ENCODE results near the gene TAS1R2. TPM values are rescaled to one million over a fixed set of nuclear protein-coding genes. Genes with fewer than 3 reads are reported as not detected.
"Not testable (repeated sequence)": the region's sequence is repeated elsewhere in the genome, so short reads cannot be mapped to it uniquely, and the experiment has no call there.

Gene TAS1R2
- total RNA-seq, 3 donors from 2014 or later (not counting 1 experiment from before 2014, with no cell fraction given), result not detected

DNA sequence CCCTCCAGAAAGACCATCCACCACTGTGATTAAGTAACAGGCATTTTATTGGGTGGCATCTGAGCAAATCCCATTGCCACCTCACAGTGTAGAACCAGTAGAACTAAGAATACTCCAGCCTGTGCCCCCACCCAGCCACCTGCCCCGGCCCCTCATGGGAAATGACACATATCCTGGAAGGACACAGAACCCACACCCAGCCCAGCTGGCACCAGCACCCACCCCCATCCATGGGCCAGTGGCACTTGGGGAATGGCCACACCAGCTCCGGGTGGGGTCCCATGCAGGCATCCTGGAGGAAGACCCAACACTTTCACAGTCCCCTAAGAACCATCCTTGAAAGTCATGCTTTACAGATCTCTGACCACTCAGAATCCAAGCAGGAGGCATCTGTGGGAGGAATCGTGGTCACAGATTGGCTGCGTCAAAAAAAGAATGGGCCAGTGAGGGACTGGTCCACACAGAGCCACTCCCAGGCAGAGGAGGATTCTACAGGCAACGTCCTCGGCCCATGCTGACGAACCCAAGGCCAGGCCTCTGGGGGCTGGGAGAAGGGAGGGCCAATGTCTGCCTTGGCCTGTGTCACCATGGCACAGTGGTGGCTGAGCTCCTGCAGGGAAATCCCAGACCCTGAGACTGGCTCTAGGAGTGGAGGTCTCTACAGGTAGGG is 12.1 kb upstream of the TAS1R2 start:
- no peaks in the 10 kb centered on the region for H3K9me3 ChIP-seq (ENCODE audit: control insufficient read depth, insufficient read depth, low read length)
- H3K27ac Mint-ChIP-seq, result no peak overlapping the region
- no peaks in the 10 kb centered on the region for H3K36me3 Mint-ChIP-seq
- H3K4me3 Mint-ChIP-seq, result no peak overlapping the region
- H3K27me3 Mint-ChIP-seq (ENCODE audit: low read depth in 2 of 2), result peaks cover 2 to 4% of the 10 kb centered on the region in 2 donors
- H3K4me3 ChIP-seq (ENCODE audit: low read length), result no peak overlapping the region
- no peaks in the 10 kb centered on the region for H3K4me1 Mint-ChIP-seq
- H3K27ac ChIP-seq (ENCODE audit: low read length), result no peak overlapping the region
- no peaks in the 10 kb centered on the region for H3K4me1 ChIP-seq (ENCODE audit: control insufficient read depth, insufficient read depth, low read length)
- WGBS (ENCODE audit: insufficient coverage), result 95% methylated on average over 7 of the region's 7 CpGs
- intact Hi-C loops (cut with micrococcal nuclease), result no loop called here
- H3K27me3 ChIP-seq (ENCODE audit: control insufficient read depth, insufficient read depth, low read length), result no peaks in the 10 kb centered on the region
- H3K9me3 Mint-ChIP-seq, result no peaks in the 10 kb centered on the region
- ATAC-seq (no peak), DNase-seq (no peak)
- TF ChIP-seq, protein P1, sequence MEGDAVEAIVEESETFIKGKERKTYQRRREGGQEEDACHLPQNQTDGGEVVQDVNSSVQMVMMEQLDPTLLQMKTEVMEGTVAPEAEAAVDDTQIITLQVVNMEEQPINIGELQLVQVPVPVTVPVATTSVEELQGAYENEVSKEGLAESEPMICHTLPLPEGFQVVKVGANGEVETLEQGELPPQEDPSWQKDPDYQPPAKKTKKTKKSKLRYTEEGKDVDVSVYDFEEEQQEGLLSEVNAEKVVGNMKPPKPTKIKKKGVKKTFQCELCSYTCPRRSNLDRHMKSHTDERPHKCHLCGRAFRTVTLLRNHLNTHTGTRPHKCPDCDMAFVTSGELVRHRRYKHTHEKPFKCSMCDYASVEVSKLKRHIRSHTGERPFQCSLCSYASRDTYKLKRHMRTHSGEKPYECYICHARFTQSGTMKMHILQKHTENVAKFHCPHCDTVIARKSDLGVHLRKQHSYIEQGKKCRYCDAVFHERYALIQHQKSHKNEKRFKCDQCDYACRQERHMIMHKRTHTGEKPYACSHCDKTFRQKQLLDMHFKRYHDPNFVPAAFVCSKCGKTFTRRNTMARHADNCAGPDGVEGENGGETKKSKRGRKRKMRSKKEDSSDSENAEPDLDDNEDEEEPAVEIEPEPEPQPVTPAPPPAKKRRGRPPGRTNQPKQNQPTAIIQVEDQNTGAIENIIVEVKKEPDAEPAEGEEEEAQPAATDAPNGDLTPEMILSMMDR (IDR thresholded peaks at IDR 0.05), result no peak
- no peaks in the 10 kb centered on the region for H3K36me3 ChIP-seq (ENCODE audit: control insufficient read depth, insufficient read depth, low read length)

DNA sequence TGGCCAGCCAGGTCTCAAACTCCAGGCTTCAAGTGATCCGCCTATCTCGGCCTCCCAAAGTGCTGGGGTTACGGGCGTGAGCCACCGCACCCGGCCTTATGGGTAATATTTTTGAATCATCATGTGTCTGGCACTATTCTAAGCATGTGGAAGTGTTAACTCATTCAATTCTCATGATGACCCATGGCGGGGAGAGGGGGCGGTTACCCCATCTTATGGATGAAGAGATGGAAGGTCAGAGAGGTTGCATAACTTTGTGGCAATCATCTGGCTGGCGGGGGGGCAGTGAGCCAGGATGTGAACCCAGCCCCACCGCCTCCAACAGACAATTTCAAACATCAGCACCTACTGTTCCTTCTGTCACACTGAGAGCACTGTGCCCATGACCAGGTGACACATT is 11.5 kb upstream of the TAS1R2 start:
- ATAC-seq, result no peak
- intact Hi-C loops (cut with micrococcal nuclease), result no loop called here
- TF ChIP-seq, protein P1 (IDR thresholded peaks at IDR 0.05), result no peak
- H3K4me1 Mint-ChIP-seq, result no peaks in the 10 kb centered on the region
- Histone ChIP-seq H3K27ac (ENCODE audit: low read length) (no peak overlapping the region), H3K36me3 (ENCODE audit: control insufficient read depth, insufficient read depth, low read length) (no peaks in the 10 kb centered on the region), H3K4me1 (ENCODE audit: control insufficient read depth, insufficient read depth, low read length) (no peaks in the 10 kb centered on the region), H3K9me3 (ENCODE audit: control insufficient read depth, insufficient read depth, low read length) (no peaks in the 10 kb centered on the region), H3K27me3 (ENCODE audit: control insufficient read depth, insufficient read depth, low read length) (no peaks in the 10 kb centered on the region), H3K4me3 (ENCODE audit: low read length) (no peak overlapping the region)
- no peak overlapping the region for H3K27ac Mint-ChIP-seq
- no peaks in the 10 kb centered on the region for H3K9me3 Mint-ChIP-seq
- H3K4me3 Mint-ChIP-seq, result no peak overlapping the region
- peaks cover 2 to 6% of the 10 kb centered on the region in 2 donors for H3K27me3 Mint-ChIP-seq (ENCODE audit: low read depth in 2 of 2)
- no peaks in the 10 kb centered on the region for H3K36me3 Mint-ChIP-seq
- no peak for DNase-seq
- 98% methylated on average over 10 of the region's 10 CpGs for WGBS (ENCODE audit: insufficient coverage)

DNA sequence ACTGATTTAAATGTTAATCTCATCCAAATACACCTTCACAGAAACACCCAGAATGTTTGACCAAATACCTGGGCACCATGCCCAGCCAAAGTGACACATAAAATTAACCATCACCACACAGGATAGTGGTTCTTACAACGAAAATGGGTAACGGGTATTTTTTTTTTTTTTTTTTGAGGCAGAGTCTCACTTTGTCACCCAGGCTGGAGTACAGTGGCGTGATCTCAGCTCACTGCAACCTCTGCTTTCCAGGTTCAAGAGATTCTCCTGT is 11.1 kb upstream of the TAS1R2 start:
- H3K4me3 Mint-ChIP-seq; H3K9me3 Mint-ChIP-seq; H3K27ac ChIP-seq (ENCODE audit: low read length); H3K27ac Mint-ChIP-seq; H3K36me3 ChIP-seq (ENCODE audit: control insufficient read depth, insufficient read depth, low read length); H3K4me1 ChIP-seq (ENCODE audit: control insufficient read depth, insufficient read depth, low read length); H3K27me3 ChIP-seq (ENCODE audit: control insufficient read depth, insufficient read depth, low read length); DNase-seq; H3K4me3 ChIP-seq (ENCODE audit: low read length); intact Hi-C loops (cut with micrococcal nuclease); ATAC-seq; H3K36me3 Mint-ChIP-seq; H3K4me1 Mint-ChIP-seq; H3K27me3 Mint-ChIP-seq (ENCODE audit: low read depth in 2 of 2); H3K9me3 ChIP-seq (ENCODE audit: control insufficient read depth, insufficient read depth, low read length): not testable (repeated sequence)
- 68% methylated on average over 3 of the region's 3 CpGs for WGBS (ENCODE audit: insufficient coverage)

DNA sequence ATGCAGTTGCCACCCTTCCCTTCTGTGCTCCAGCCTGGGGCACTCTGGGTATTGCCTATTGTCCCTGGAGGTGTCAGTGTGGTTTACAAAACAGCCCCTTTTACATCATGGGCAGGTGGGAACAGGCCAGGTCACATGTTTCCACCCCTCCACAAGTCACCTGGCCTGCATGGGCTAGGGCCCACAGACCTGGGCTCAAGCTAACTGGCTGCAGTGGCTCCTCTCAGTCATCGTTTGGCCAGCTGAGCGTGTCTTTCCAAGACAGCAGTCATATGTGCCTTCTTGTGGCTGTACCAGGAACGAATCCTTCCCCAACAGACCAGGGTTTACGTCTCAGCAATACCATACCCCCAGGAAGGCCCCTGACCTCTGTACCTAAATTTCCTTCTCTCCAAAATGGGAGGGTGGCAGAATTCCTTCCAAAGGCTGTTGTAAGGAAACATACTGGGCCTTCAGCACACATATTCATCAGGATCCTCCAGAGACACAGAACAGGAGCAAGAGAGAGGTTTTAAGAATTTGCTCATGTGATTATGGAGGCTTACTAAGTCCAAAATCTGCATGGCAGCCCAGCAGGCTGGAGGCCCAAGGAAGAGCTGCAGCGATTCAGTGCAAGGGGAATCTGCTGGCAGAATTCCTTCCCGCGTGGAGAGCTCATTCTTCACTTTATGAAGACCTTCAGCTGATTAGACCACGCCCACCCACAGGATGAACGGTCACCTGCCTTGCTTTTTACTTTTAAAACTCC is 10.6 kb upstream of the TAS1R2 start:
- Mint-ChIP-seq H3K27me3 (ENCODE audit: low read depth in 2 of 2) (peaks cover 2 to 6% of the 10 kb centered on the region in 2 donors), H3K9me3 (no peaks in the 10 kb centered on the region), H3K4me3 (no peak overlapping the region), H3K36me3 (no peaks in the 10 kb centered on the region), H3K27ac (no peak overlapping the region), H3K4me1 (no peaks in the 10 kb centered on the region)
- intact Hi-C loops (cut with micrococcal nuclease), result no loop called here
- DNase-seq (no peak), ATAC-seq (no peak)
- Histone ChIP-seq H3K4me3 (ENCODE audit: low read length) (no peak overlapping the region), H3K27ac (ENCODE audit: low read length) (no peak overlapping the region), H3K36me3 (ENCODE audit: control insufficient read depth, insufficient read depth, low read length) (no peaks in the 10 kb centered on the region), H3K27me3 (ENCODE audit: control insufficient read depth, insufficient read depth, low read length) (no peaks in the 10 kb centered on the region), H3K9me3 (ENCODE audit: control insufficient read depth, insufficient read depth, low read length) (no peaks in the 10 kb centered on the region), H3K4me1 (ENCODE audit: control insufficient read depth, insufficient read depth, low read length) (no peaks in the 10 kb centered on the region)
- TF ChIP-seq, protein P1 (IDR thresholded peaks at IDR 0.05), result no peak
- WGBS (ENCODE audit: insufficient coverage), result 86% methylated on average over 9 of the region's 9 CpGs

All from natural killer cell (primary cell).